ENCODE data around the gene RNPEP.
"Not testable (repeated sequence)": the region's sequence is repeated elsewhere in the genome, so short reads cannot be mapped to it uniquely, and the experiment has no call there.

RNPEP gene

GRCh38 chr1:202034683-202035462 lies 52.4 kb downstream of the RNPEP start:
- no peak for DNase-seq (ENCODE audit: low read depth in 2 of 2)

GRCh38 chr1:202036595-202037387 lies 54.3 kb downstream of the RNPEP start:
- no peak for DNase-seq (ENCODE audit: low read depth in 2 of 2)

- DNase-seq (ENCODE audit: low read depth in 2 of 2), result no peak
These were observed 55.4 kb downstream of the RNPEP start for GRCh38 chr1:202037706-202038296.

GRCh38 chr1:202038688-202039346 lies 56.4 kb downstream of the RNPEP start:
- no peak for DNase-seq (ENCODE audit: low read depth in 2 of 2)

- DNase-seq (ENCODE audit: low read depth in 2 of 2), result no peak
These were observed 63.3 kb downstream of the RNPEP start for GRCh38 chr1:202045705-202046104.

- DNase-seq (ENCODE audit: low read depth in 2 of 2), result no peak
These were observed 63.8 kb downstream of the RNPEP start for GRCh38 chr1:202046227-202046626.

- no peak for DNase-seq (ENCODE audit: low read depth in 2 of 2)
These were observed 64.6 kb downstream of the RNPEP start for GRCh38 chr1:202046748-202047708.

GRCh38 chr1:202047977-202048376 lies 65.5 kb downstream of the RNPEP start:
- DNase-seq (ENCODE audit: low read depth in 2 of 2), result no peak

- DNase-seq (ENCODE audit: low read depth in 2 of 2), result no peak
These were observed 66.7 kb downstream of the RNPEP start for GRCh38 chr1:202049129-202049528.

- DNase-seq (ENCODE audit: low read depth in 2 of 2), result no peak
These were observed 71.6 kb downstream of the RNPEP start for GRCh38 chr1:202054094-202054493.

- DNase-seq (ENCODE audit: low read depth in 2 of 2), result not testable (repeated sequence)
These were observed 72.2 kb downstream of the RNPEP start for GRCh38 chr1:202054673-202055072.

Measured in stimulated activated CD8-positive, alpha-beta memory T cell treated with anti-CD3 and anti-CD28 coated beads, Interleukin-7, amount 100 ng/mL, for 4 hours (primary cell).